ENCODE results near the gene STK38. TPM values are rescaled to one million over a fixed set of nuclear protein-coding genes. Genes with fewer than 3 reads are reported as not detected.

Gene STK38
- total and polyA plus RNA-seq, 2 of the 13 experiments (the other 11 are each of a cell fraction or from before 2014, with no cell fraction given), result 10.3 to 20.7 TPM

DNA sequence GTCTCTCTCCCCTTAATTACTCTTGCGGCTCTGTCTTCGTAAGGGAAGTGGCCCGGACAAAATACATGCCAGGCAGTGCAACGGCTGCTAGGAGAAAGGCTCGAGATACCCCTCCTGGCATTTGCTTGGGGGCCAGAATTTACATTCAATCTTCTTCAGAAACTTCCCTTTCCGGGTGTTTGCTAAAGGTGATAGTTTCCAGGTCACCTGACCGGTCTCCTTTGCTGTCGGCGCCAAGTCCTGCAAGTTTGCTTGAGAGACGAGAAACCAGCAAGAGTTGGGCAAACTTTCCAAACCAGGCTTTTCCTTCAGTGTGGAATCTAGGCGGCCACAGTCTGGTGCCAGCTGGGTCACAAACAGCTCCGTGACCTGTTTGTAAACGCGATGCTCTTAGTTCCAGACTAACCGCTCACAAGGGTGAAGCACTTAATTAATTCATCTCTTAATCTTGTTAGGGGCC is 46.3 kb upstream of the STK38 start (continued):
- TF ChIP-seq FOXJ3 (CRISPR knock-in tag; IDR thresholded peaks at IDR 0.05; ENCODE audit: borderline replicate concordance) (no peak; the same call in 1 of the 2 replicates), MTA3 (CRISPR knock-in tag; IDR thresholded peaks at IDR 0.05) (no peak), ZNF644 (CRISPR knock-in tag; IDR thresholded peaks at IDR 0.05; ENCODE audit: low read depth) (no peak; the same call in 1 of the 2 replicates), AHR (CRISPR knock-in tag; IDR thresholded peaks at IDR 0.05) (no peak), ZNF33A (CRISPR knock-in tag; IDR thresholded peaks at IDR 0.05; ENCODE audit: borderline replicate concordance) (peak; percentile 52; the same call in 1 of the 2 replicates), RORA (CRISPR knock-in tag; IDR thresholded peaks at IDR 0.05) (no peak), CREM (IDR thresholded peaks at IDR 0.05) (no peak), CREM (CRISPR knock-in tag; IDR thresholded peaks at IDR 0.05) (no peak), IRX3 (CRISPR knock-in tag; IDR thresholded peaks at IDR 0.05; ENCODE audit: borderline replicate concordance, low read depth) (no peak), ZFP62 (CRISPR knock-in tag; IDR thresholded peaks at IDR 0.05) (no peak), ZNF138 (CRISPR knock-in tag; IDR thresholded peaks at IDR 0.05; ENCODE audit: low read depth) (no peak), NR2F6 (IDR thresholded peaks at IDR 0.05) (peak; percentile 35; the same call in 1 of the 2 replicates), NR2F6 (CRISPR knock-in tag; IDR thresholded peaks at IDR 0.05) (no peak), MTF2 (CRISPR knock-in tag; IDR thresholded peaks at IDR 0.05; ENCODE audit: borderline replicate concordance) (no peak; the same call in 1 of the 2 replicates), THYN1 (CRISPR knock-in tag; IDR thresholded peaks at IDR 0.05; ENCODE audit: borderline replicate concordance, low read depth) (no peak), ZNF501 (CRISPR knock-in tag; IDR thresholded peaks at IDR 0.05) (no peak), ZSCAN31 (CRISPR knock-in tag; IDR thresholded peaks at IDR 0.05; ENCODE audit: low read depth) (no peak), NCOA1 (CRISPR knock-in tag; IDR thresholded peaks at IDR 0.05) (peak; percentile 78), ZNF703 (CRISPR knock-in tag; IDR thresholded peaks at IDR 0.05; ENCODE audit: borderline replicate concordance) (no peak), LCORL (IDR thresholded peaks at IDR 0.05) (no peak), LCORL (CRISPR knock-in tag; IDR thresholded peaks at IDR 0.05) (peak; percentile 80; the same call in 1 of the 2 replicates), ZNF670 (CRISPR knock-in tag; IDR thresholded peaks at IDR 0.05; ENCODE audit: borderline replicate concordance) (peak; percentile 69; the same call in 1 of the 2 replicates)
- TF ChIP-seq, protein P1, sequence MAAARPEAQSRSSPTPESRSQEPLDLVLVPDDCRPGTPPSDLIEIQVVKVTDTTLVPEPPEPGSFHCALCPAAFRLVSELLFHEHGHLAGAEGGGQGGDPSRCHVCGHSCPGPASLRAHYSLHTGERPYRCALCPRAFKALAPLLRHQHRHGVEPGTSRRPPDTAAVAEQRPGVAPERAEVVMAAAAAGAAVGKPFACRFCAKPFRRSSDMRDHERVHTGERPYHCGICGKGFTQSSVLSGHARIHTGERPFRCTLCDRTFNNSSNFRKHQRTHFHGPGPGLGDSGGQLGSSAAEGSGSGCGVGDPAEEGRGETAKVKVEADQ (CRISPR knock-in tag; IDR thresholded peaks at IDR 0.05; ENCODE audit: borderline replicate concordance), result peak; percentile 52; the same call in 1 of the 2 replicates
- TF ChIP-seq, protein P2, sequence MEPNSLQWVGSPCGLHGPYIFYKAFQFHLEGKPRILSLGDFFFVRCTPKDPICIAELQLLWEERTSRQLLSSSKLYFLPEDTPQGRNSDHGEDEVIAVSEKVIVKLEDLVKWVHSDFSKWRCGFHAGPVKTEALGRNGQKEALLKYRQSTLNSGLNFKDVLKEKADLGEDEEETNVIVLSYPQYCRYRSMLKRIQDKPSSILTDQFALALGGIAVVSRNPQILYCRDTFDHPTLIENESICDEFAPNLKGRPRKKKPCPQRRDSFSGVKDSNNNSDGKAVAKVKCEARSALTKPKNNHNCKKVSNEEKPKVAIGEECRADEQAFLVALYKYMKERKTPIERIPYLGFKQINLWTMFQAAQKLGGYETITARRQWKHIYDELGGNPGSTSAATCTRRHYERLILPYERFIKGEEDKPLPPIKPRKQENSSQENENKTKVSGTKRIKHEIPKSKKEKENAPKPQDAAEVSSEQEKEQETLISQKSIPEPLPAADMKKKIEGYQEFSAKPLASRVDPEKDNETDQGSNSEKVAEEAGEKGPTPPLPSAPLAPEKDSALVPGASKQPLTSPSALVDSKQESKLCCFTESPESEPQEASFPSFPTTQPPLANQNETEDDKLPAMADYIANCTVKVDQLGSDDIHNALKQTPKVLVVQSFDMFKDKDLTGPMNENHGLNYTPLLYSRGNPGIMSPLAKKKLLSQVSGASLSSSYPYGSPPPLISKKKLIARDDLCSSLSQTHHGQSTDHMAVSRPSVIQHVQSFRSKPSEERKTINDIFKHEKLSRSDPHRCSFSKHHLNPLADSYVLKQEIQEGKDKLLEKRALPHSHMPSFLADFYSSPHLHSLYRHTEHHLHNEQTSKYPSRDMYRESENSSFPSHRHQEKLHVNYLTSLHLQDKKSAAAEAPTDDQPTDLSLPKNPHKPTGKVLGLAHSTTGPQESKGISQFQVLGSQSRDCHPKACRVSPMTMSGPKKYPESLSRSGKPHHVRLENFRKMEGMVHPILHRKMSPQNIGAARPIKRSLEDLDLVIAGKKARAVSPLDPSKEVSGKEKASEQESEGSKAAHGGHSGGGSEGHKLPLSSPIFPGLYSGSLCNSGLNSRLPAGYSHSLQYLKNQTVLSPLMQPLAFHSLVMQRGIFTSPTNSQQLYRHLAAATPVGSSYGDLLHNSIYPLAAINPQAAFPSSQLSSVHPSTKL (CRISPR knock-in tag; IDR thresholded peaks at IDR 0.05), result no peak
- TF ChIP-seq, protein P3, sequence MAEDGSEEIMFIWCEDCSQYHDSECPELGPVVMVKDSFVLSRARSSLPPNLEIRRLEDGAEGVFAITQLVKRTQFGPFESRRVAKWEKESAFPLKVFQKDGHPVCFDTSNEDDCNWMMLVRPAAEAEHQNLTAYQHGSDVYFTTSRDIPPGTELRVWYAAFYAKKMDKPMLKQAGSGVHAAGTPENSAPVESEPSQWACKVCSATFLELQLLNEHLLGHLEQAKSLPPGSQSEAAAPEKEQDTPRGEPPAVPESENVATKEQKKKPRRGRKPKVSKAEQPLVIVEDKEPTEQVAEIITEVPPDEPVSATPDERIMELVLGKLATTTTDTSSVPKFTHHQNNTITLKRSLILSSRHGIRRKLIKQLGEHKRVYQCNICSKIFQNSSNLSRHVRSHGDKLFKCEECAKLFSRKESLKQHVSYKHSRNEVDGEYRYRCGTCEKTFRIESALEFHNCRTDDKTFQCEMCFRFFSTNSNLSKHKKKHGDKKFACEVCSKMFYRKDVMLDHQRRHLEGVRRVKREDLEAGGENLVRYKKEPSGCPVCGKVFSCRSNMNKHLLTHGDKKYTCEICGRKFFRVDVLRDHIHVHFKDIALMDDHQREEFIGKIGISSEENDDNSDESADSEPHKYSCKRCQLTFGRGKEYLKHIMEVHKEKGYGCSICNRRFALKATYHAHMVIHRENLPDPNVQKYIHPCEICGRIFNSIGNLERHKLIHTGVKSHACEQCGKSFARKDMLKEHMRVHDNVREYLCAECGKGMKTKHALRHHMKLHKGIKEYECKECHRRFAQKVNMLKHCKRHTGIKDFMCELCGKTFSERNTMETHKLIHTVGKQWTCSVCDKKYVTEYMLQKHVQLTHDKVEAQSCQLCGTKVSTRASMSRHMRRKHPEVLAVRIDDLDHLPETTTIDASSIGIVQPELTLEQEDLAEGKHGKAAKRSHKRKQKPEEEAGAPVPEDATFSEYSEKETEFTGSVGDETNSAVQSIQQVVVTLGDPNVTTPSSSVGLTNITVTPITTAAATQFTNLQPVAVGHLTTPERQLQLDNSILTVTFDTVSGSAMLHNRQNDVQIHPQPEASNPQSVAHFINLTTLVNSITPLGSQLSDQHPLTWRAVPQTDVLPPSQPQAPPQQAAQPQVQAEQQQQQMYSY (CRISPR knock-in tag; IDR thresholded peaks at IDR 0.05), result 0 out of 2 replicates have a peak, but pooled peaks have one; percentile 20
